Activated CD4-positive, alpha-beta T cell treated with anti-CD3 and anti-CD28 coated beads, Interleukin-2, amount 50 U/mL, for 1 hour (primary cell): Measurements from ENCODE around the gene VWA5A.
A peak's percentile ranks its signal among the peaks of the same experiment; 100 is the strongest.

Experiments used
- DNase-seq: peaks from one replicate; pipeline ENCODE4 v3.0.0-alpha.2; 2020

The VWA5A gene, protein sequence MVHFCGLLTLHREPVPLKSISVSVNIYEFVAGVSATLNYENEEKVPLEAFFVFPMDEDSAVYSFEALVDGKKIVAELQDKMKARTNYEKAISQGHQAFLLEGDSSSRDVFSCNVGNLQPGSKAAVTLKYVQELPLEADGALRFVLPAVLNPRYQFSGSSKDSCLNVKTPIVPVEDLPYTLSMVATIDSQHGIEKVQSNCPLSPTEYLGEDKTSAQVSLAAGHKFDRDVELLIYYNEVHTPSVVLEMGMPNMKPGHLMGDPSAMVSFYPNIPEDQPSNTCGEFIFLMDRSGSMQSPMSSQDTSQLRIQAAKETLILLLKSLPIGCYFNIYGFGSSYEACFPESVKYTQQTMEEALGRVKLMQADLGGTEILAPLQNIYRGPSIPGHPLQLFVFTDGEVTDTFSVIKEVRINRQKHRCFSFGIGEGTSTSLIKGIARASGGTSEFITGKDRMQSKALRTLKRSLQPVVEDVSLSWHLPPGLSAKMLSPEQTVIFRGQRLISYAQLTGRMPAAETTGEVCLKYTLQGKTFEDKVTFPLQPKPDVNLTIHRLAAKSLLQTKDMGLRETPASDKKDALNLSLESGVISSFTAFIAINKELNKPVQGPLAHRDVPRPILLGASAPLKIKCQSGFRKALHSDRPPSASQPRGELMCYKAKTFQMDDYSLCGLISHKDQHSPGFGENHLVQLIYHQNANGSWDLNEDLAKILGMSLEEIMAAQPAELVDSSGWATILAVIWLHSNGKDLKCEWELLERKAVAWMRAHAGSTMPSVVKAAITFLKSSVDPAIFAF

DNA sequence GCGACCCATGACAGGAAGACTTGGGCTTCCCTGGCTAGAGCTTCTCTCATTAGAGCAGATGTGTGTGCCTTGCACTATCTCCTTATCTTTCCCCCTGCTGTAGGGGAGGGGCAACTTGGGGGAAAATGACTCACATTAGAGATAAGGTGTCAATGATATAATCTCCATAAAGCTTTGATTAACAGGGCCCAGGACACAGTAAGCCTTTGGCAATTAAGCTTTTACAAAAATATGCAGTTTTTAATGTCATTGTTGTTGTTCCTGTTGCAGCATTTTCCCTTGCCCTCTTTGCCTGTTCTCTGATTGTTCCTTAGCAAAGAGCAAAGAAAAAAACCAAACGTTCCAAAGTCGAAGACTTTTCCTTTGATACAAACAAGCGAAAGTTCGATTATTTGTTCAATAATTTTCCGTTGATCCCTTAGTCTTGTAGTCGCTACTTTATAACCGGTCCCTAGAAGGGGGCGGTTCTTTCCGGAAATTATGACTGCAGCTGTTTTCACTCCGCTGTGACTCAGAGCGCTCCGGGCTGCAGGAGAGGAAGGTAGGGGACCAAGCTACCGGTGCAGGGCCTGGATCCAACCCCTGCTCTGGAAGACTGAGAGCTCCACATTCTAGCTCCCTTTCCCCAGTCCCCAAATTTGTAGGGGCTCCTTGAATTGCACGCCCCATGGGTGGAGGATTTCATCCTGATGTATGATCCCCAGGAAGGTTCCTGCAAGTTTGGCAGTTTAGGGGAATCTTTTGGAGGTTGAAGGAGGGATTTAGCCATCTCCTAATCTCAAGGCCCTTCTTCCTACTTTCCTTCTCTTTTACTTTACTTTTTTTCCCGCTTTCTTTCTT lies at the start of gene VWA5A:
Gene VWA5A, plus strand, starts transcription at position 509 of the 840 bp plus-strand sequence. CDS start 2,062 bp downstream, outside the sequence.
- peak; percentile 66 for DNase-seq

DNA sequence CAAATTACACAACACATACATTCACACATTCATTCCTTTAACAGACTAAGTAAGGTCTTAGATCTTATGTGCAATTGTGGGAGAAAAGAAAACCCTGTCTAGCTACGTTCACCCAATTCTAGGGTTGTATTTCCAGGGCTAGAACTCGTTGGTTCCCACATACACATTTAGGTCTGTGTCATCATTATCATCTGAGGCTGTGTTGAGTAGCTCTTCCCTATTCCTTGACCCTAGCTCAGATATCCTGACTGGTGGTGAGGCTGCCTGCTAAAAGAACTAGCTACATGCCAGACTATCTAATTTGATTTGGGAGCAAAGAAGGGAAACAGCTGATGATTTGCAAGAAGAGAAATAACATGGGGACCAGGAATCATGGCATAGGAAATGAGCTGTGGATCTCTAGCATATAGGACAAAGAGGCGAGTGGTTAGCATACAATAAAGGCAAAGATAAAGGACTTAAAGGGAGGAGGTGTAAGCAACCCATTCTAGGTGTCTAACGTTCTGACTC lies 46.6 kb upstream of the VWA5A start:
- DNase-seq, result no peak

DNA sequence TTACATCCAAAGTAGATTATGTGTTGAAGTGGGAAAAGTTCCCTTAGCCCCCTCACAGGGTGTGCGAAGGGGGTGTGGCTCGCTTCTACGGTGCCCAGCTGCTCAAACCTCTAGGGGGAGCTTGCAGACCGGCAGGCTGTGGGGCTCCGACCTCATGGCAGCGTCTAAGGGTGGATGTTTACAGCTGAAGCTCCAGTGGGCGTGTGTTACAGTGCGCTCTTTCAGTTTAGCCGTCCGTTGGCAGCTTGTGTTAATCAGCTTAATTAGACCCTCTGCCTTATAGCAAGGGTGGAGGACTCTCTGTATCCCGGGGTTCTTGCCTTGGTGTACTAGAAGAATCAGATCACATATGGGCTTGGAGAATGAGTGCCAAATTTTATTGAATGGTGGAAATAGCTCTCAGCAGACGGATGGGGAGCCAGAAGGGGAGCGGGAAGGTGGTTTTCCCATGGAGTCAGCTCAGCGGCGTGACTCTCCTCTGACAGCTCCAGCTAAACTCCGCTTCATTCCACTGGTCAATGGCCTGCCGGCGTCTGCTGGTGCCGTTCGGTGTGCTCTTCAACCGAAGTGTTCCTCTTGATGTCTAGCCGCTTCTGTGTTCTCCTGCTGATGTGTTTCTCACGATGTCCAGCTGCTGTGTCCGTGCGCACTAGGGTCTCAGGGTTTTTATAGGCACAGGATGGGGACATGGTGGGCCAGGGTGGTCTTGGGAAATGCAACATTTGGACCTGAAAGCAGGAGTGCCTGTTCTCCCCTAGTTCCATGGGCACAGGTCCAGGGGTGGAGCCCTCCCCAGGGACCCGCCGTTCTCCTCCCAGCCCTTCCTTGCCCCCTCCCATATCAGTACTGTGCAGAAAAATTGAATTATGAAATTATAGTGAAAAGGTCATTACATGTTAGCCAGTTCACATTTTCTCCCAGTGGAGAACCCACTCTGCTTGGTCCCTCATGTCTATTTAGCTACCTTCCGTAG lies 45.5 kb upstream of the VWA5A start:
- peak; percentile 14 for DNase-seq

DNA sequence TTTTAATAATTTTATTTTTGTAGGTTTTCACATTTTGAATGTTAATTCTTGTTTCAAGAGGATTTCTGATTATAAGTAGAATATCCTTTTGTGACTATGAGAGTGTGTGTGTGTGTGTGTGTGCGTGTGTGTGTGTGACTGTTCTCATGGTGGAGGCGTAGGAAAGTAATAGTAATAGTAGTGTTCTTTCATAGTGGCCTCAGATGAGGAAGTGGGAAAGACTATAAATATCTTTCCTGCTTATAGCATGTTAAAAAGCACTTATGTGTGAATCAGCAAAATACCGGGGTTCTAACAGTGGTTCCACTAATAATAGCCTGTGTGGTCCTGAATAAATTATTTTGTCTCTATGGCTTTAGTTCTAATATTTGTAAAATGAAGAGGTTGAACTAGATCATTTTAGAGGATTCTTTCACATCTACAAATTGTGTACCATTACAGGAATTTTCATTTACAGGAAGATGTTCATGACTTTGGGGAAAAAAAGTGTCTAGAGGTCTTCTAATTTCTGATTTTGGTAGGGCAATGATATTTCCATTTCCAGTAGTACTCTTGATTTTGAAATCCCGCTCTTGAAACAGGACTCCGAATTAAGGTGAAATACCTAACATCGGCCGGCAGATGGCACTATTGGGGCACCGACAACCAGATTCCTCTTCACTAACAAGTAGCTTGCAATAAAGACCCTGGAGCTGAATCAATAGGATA lies 44.2 kb upstream of the VWA5A start:
- peak; percentile 60 for DNase-seq

DNA sequence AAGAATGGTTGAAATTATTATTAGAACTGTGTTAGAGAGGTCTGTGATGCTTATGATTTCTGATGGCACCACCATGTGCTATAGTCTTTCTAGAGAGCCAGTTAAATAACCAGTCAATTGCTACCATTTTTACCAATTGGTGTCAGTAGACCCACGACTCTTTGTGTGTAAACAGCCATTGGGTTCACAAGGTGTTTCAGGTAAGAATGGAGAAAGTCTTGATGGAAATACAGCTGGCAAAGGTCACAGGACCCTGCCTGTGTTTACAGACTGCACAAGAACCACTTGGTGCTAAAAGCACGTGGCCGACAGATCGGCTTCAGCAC lies 43.7 kb upstream of the VWA5A start:
- no peak for DNase-seq

DNA sequence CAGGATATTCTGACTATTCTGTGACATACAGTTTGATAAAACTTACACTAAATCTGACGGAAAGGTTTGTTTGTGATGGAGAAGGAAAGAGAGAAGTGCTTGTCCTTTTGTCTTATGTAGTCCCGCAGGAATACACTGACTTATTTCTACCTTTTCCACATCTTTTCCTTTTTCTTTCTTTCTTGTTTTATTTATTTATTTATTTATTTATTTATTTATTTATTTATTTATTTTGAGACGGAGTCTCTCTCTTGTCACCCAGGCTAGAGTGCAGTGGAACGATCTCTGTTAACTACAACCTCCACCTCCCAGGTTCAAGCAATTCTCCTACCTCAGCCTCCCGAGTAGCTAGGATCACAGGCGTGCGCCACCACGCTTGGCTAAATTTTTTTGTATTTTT lies 43.1 kb upstream of the VWA5A start:
- no peak for DNase-seq

DNA sequence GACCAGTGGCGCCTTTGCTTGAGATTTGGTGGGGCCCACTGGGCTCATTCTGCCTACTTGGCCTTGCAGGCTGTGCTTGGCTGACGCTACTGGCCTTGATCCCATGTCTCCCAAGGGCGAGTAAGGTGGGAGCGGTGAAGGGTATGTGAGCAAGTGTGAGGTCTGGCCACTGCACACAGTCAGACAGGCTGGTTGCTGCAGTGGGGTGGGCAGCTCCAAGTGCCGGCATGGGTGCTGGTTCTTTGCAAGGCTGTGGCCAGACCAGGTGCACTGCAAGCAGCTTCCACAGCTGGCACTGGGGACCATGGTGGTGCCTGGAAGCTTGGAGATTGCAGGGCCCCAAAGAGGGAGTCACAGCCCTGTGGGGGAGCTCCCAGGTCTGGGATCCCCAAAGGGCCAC lies 40.7 kb upstream of the VWA5A start:
- DNase-seq, result no peak

DNA sequence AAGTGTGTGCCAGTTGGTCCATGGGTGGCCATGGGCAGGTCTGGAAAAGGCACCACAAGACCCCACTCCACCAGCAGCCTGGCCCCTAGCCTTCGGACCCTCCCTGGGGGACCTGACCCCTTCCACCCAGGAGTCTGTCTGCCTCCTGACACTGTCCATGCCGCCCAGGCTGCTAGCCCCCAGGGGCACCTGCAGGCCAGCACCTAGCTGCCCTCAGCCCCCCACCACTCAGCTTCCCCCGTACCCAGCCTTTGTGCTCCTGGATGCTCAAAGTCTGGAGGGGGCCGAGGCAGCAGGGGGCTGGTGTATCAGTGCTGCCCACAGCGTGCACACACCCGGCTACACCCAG lies 39.8 kb upstream of the VWA5A start:
- no peak for DNase-seq

DNA sequence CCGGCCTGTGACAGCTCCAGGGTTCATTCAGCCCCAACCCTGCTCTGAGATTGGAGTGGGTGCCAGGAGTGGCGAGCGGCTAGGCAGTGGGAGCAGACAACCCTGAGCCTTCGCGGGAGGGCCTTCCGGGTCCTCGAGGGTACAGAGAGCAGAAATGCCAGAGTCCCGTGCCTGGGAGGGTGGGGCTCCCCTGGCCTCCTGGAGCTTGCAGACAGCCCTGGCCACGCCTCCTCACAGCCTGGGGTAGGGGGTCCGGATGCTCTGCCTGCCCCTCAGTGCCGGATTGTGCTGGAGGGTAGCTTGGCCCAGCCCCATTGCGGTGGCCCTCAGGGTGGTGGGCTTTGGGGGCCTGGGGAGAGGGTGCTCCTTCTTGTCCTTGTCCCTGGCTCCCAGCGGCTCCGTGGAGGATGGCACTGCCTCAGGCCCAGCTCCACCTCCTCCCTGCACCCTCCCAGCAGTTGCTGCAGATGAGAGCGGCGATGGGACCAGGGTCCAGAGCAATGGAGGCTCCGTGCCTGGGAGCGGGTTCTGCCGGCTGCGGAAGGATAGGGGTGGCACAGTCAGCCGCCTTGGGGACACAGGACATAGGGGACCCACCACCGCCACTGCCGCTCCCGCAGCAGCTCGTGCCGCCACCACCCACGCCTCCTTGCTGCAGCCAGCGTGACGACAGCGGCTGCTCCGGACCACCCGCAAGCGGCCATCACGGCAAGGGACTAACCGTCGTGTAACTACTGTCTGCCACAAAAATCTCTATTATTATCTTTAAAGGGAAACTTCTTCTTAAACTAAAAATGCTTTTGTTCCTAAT lies 39.2 kb upstream of the VWA5A start:
- no peak for DNase-seq

DNA sequence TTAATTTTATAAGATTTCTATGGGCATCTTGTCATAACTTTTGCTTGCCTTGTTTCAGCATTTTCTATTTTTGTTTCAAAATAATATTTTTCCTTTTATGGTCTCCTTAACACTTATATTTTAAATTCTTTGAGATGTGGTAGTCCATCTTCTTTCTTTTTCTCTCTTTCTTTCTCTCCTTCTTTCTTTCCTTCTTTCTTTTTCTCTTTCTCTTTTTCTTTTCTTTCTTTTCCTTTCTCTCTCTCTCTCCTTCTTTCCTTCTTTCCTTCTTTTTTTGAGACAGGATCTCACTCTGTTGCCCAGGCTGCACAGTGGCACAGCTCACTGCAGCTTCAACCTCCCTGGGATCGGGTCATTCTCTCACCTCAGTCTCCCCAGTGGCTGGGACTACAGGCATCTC lies 38.0 kb upstream of the VWA5A start:
- no peak for DNase-seq

DNA sequence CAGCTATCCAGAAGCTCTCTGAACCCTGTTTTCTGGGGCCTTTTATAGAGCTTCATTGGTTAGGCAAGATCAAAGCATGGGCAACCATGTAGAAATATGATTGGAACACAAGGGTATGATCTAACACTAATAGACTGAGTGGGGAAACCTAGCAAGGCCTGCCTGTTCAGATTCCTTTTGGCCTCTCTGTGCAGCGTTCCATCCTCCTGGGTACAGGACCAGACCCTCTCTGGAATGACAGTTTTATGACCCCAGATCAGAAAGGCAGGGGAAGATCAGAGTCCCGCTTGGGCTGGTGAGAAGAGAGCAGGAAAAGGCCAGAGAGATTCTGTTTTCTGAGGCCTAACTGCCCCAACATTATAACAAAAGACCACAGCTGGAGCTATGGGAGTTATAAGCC lies 36.7 kb upstream of the VWA5A start:
- no peak for DNase-seq

DNA sequence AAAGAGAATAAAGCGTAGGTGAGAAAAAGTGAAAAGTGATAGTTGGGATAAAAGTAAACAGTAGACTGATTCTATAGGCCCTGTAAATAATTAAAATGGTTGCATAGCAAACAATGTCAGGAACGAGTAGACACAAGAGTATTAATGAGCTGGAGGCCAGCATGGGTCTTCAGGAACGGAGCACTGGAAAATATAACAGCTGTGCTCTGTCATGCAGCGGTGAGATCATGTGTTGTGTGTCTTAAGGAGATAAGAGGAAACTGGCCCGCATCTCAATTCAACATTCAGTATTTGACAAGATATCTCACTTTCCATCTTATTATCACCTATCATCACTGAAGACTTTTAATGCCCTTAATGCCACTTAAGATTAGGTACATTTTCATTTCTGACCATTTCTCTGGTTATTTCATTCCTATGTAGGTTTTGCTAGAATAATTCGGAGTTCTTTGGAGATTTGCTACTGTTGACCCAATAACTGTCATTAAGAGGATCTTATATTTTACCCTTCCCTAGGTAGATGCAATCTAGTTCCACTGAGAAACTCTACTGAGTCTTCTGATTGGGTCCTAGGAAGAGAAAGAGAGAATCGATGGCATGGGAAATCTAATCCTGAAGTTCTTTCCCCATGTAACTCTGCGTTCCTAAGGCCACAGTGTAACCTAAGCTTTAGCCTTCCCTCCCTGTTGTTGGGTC lies 35.5 kb upstream of the VWA5A start:
- DNase-seq, result no peak

DNA sequence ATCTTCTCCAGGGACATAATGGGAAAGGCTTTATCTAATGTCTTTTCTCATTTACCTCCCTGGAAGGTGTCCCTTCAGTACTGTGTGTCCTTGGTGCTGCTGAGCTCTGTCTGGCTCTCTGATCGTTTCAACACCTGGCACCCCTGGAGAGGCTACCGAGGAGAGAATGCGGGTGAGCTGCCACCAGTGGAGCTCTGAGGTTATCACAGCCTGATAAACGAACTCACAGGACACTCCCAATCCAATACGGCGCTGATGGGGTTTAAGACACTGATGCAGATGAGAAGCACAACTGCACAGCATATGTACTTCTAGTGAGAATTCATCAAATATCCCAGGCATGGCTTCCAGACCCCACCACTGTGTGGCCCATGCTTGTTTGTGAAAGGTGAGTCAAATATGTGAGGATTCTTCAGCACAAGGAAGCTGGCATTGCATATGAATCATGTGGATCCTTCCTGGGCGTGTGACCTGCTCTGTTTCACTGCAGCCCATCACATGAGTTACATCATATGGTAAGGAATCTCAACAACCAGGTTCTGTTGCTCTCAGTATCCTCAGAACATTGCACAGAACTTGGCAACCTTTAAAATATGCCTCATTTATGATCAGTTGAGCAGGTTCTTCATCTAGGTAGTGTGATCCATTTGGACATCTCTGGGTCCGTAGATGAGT lies 34.8 kb upstream of the VWA5A start:
- DNase-seq, result no peak

DNA sequence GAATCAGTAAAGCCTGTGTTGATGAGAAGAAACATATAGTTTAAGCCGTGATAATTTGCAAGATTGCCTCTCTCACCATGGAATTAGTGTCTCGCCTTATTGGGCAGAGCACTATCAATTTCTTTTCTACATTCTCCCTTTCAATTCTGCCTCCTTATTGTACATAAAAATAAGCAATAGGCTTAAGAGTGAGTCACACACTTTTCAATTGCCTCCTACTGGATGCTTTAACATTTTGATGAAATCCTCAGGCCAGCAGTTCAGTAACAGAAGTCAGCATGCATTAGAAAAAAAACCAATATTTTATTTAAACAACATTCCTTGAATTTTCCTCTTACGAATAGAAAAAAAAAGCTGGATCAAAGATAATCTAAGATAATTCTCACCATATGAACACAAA lies 33.8 kb upstream of the VWA5A start:
- no peak for DNase-seq

DNA sequence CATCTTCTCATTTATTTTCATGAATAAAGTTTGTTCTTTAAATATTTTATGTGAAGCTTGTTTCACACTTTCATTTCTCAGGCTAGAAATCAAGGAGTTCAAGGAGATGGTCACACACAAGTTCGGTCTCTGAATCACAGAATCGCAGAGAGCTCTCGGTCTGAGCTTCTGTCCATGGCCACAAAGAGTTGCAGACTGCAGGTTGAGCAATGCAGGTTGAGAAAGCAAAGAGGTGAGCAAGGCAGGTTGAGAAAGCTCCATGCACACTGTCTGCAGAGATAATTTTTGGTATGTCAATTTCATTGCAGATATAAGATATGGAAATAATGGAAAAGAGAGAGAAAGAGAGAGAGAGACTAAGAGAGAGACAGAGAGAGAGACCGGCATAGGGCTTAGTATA lies 32.9 kb upstream of the VWA5A start:
- DNase-seq, result no peak

DNA sequence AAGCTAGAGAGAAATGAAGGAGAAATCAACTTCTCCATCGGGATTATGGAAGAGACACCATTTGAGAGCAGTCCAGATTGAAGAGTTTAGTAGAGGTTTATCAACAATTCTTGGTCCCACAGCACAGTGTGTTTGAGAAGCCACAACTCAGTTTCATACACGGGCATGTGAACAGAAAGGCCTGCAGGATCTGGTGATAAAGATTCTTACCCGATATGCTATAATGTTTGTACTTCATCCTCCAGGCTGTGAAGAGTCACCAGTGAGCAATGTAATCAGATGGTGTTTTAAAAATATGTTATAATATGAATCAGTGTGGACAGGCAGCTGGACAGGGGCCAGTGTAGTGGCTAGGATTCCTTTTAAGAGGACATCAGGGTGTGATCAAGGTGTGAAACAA lies 29.7 kb upstream of the VWA5A start:
- DNase-seq, result no peak

DNA sequence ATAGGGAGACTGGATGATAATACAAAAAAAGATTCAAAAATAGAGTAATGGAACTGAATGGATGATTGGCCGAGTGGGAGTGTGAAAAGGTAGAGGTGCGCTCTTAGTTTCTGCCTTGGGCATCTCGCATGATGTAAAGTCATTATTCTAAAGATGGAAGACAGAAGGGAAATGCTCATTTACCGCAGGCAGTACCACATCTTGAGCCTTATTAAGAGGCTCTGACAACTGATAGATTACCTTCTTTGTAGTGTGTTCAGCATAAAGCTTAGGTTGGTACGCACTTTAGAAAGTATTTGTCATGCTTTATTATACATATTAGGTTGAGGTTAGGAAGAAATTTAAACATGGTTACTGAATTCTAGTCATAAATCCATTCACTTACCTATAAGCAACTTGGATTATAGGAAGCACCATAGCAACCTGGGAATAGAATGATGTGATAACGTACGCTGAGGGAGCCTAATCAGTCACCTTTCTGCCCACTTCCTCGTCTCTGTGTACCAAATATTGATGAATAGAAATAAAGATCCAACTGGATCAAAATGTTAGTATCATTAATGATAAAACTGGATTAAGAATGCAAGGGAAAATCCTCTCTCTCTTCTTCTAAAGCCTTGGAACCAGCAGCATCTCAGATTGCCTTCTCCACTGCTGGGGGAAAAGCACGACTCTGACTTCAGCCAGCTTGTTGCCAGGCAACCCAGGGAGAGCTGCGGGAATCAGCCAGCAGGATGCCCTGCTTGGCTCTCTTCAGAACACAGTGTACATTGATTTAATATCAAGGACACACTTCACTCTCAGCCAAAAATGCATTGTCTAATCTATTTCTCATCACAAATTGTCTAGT lies 29.0 kb upstream of the VWA5A start:
- DNase-seq, result no peak

DNA sequence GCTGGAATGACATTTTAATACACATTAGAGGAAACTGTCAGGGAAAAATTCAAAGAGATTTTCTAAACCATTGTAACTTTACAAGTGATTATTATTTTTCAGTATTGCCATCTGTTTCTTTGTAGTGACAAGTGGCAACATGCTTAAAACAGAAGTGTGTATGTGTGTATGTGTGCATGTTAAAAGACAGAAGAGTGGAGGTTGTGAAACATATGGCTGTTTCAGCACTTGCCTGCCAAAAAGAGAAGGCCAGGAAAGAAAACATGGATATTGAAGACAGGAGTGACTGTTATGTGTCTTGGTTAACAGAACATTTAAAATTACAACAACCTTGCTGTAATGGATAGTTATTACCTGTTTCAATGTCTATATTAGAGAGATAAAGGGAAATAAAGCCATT lies 24.3 kb upstream of the VWA5A start:
- no peak for DNase-seq
